BE2C (cell line): ENCODE measurements around the gene CCDC6.

Experiments
- DNase-seq: peaks from one replicate; pipeline ENCODE4 v3.0.0-alpha.2; 2020
- H3K27me3 ChIP-seq: fragments of 250-450 bp; sonication (Bioruptor Pico); 2 replicates; pipeline ENCODE4 v1.5.1; 2020; ENCODE audit warnings: mild to moderate bottlenecking
- H3K36me3 ChIP-seq: fragments of 250-450 bp; sonication (Bioruptor Pico); 2 replicates; pipeline ENCODE4 v1.5.1; 2020; ENCODE audit warnings: mild to moderate bottlenecking
- H3K4me1 ChIP-seq: fragments of 250-450 bp; sonication (Bioruptor Pico); 2 replicates; pipeline ENCODE4 v1.5.1; 2020
- H3K4me3 ChIP-seq: 2 replicates; pipeline ENCODE4 v1.5.1; 2011; ENCODE audit warnings: low read depth, low read length
- H3K9me3 ChIP-seq: fragments of 250-450 bp; sonication (Bioruptor Pico); 2 replicates; pipeline ENCODE4 v1.5.1; 2020
- TF ChIP-seq, protein P1 (sequence below): IDR thresholded peaks from 2 replicates; pipeline ENCODE4 v1.5.1; 2012; ENCODE audit warnings: mild to moderate bottlenecking, low read depth, low read length

CCDC6 gene

DNA sequence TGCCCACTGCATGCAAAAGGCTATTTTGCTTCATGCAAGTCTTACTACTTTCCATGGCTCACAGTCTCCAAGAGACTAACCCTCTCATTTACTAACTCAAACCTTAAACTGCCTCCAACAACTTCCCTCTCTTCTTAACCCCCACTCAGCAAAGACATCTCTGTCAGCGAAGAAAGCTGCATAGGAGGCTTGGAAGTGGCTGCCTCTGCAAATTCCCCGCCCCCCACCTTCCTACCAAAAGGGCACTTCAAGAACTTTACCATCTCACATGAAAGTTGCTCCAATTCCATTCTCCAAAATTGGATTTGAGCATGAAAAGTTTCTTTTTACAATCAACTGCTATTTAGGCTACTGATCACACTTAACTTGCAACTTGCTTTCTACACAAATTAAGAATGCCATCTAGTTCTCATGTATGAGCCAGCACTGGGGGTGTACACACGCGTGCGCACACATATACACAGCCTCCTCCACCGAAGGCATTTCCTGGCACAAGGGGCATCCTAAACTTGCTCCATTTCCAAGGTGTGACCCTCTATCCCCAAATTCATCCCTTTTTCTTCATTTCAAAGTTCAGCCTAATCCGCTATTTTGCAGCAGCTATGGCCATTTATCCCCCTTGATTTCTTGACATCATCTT is 1.8 kb downstream of the CCDC6 start:
- H3K4me1 ChIP-seq = no peaks in the 10 kb centered on the region
- H3K9me3 ChIP-seq = no peaks in the 10 kb centered on the region
- H3K4me3 ChIP-seq = peak overlapping the region; percentile 95
- no peaks in the 10 kb centered on the region for H3K27me3 ChIP-seq
- no peak for DNase-seq
- H3K36me3 ChIP-seq = 0 out of 2 replicates have a peak, but pooled peaks cover 4% of the 10 kb centered on the region
- TF ChIP-seq, protein P1, sequence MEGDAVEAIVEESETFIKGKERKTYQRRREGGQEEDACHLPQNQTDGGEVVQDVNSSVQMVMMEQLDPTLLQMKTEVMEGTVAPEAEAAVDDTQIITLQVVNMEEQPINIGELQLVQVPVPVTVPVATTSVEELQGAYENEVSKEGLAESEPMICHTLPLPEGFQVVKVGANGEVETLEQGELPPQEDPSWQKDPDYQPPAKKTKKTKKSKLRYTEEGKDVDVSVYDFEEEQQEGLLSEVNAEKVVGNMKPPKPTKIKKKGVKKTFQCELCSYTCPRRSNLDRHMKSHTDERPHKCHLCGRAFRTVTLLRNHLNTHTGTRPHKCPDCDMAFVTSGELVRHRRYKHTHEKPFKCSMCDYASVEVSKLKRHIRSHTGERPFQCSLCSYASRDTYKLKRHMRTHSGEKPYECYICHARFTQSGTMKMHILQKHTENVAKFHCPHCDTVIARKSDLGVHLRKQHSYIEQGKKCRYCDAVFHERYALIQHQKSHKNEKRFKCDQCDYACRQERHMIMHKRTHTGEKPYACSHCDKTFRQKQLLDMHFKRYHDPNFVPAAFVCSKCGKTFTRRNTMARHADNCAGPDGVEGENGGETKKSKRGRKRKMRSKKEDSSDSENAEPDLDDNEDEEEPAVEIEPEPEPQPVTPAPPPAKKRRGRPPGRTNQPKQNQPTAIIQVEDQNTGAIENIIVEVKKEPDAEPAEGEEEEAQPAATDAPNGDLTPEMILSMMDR = no peak

DNA sequence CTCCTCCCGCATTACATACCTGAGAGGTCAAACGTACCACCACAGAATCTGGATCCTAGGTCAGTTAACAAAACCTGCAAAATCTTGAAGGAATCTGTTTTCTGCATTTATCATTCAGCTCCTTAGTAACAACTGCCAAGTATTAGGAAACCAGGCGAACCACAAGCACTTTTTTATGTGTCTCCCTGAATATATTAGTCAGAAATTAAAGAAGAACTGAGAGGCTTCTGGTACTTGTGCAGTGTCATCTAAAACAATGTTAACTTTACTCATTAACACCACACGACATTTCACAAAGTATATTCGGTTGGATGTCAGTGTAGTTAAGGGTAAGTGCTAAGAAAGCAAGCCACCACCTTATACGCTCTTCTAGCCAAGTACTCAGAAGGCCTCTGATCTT is 2.5 kb downstream of the CCDC6 start:
- Histone ChIP-seq H3K4me3 (no peak overlapping the region), H3K27me3 (no peaks in the 10 kb centered on the region), H3K9me3 (no peaks in the 10 kb centered on the region), H3K4me1 (no peaks in the 10 kb centered on the region), H3K36me3 (0 out of 2 replicates have a peak, but pooled peaks cover 4% of the 10 kb centered on the region)
- TF ChIP-seq, protein P1 = no peak
- no peak for DNase-seq

DNA sequence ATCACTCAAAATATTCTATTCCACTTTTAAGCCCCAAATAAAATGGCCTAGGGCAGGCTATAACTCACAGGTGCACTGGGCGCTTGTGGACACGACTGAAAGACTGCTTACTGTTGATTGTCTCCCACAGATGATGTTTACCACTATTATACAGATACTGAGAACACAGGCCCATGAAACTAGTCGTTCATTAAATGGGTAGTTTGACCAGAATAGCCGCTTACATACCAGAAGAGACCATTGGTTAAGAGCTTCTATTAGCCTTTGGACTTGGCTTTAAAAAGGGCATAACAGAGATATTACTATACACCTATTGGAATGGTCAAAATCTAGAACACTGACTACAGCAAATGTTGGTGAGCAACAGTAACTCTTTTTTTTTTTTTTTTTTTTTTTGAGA is 4.3 kb downstream of the CCDC6 start:
- H3K9me3 ChIP-seq = no peaks in the 10 kb centered on the region
- TF ChIP-seq, protein P1 = no peak

DNA sequence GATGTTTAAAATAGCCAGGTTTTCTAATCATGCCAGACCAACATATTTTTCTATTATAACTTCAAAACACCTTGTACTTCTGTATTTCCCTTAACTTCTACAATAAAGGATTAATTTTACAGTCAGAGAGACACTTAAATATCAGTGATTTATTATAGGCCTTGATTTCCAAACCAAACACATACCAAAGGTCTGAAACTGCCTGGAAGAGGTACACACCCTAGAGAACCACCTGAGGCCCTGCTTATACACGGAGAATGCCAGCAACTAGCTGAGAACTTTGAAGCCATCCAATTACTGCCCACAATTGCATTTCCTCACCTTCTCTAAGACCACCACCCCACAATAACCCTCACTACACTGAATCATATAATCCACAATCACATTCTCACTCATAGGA is 4.9 kb downstream of the CCDC6 start:
- H3K36me3 ChIP-seq = 0 out of 2 replicates have a peak, but pooled peaks cover 4% of the 10 kb centered on the region
- TF ChIP-seq, protein P1 = no peak

More for the DNA sequence above, 4.3 kb downstream of the CCDC6 start:
- Histone ChIP-seq H3K27me3 (no peaks in the 10 kb centered on the region), H3K36me3 (0 out of 2 replicates have a peak, but pooled peaks cover 4% of the 10 kb centered on the region), H3K4me3 (no peak overlapping the region), H3K4me1 (no peaks in the 10 kb centered on the region)
- no peak for DNase-seq

DNA sequence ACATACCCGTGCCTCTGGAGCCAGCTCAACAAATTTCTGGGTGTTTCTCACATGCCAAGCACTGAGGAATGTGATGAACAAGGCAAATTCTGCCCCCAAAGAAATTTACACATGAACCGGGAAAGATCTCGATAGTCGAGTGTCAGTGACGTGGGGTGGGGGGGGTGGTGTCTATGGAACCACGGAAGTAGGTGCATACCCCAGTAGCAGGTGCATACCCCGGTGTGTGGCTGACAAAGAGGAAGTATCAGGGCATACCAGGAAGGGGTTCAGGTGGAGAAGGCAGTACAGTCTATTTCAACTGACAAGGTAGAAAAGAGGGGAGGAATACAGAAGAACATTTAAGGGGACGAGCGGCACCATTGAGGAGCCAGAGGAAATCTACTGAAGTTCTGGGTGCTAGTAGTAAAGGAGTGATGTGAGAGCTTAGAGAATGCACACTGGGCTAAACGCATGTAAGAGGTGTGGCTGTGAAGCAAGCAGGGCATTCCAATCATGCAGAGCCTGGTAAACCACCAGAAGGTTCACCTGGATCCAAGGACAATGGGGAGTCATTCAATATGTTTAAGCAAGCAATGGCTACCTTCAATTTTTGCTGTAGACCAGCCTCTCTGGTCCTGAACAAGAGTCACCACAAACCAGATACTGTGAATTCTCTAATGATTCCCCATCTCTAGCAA is 6.2 kb downstream of the CCDC6 start:
- DNase-seq = no peak
- TF ChIP-seq, protein P1 = no peak
- no peaks in the 10 kb centered on the region for H3K9me3 ChIP-seq
- H3K4me3 ChIP-seq = no peak overlapping the region
- H3K4me1 ChIP-seq = peaks cover 11% of the 10 kb centered on the region
- H3K36me3 ChIP-seq = 0 out of 2 replicates have a peak, but pooled peaks cover 4% of the 10 kb centered on the region
- no peaks in the 10 kb centered on the region for H3K27me3 ChIP-seq

More for the DNA sequence above, 4.9 kb downstream of the CCDC6 start:
- Histone ChIP-seq H3K27me3 (no peaks in the 10 kb centered on the region), H3K9me3 (no peaks in the 10 kb centered on the region), H3K4me3 (no peak overlapping the region), H3K4me1 (no peaks in the 10 kb centered on the region)
- no peak for DNase-seq
